Measurements from ENCODE around the gene PCDHGC3.
A peak's percentile ranks its signal among the peaks of the same experiment; 100 is the strongest.

Gene PCDHGC3

GRCh38 chr5:141485321-141486055 lies 9.7 kb downstream of the PCDHGC3 start:
- no peak for DNase-seq

DNA sequence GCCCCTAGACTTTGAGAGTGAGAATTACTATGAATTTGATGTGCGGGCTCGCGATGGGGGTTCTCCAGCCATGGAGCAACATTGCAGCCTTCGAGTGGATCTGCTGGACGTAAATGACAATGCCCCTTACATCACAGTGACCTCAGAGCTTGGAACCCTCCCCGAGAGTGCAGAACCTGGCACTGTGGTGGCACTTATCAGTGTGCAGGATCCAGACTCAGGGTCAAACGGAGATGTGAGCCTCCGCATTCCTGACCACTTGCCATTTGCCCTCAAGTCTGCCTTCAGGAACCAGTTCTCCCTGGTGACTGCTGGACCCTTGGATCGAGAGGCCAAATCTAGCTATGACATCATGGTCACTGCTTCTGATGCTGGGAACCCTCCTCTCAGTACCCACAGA lies 10.3 kb downstream of the PCDHGC3 start:
- DNase-seq, result no peak

GRCh38 chr5:141487131-141487530 lies 11.4 kb downstream of the PCDHGC3 start:
- DNase-seq, result no peak

- DNase-seq, result no peak
These were observed 13.1 kb downstream of the PCDHGC3 start, which contains the start of gene PCDHGC5 for GRCh38 chr5:141488591-141489561. TSS of gene PCDHGC5 (plus strand) at chr5:141489081. CDS start at chr5:141489241, 160 bp downstream.

DNA sequence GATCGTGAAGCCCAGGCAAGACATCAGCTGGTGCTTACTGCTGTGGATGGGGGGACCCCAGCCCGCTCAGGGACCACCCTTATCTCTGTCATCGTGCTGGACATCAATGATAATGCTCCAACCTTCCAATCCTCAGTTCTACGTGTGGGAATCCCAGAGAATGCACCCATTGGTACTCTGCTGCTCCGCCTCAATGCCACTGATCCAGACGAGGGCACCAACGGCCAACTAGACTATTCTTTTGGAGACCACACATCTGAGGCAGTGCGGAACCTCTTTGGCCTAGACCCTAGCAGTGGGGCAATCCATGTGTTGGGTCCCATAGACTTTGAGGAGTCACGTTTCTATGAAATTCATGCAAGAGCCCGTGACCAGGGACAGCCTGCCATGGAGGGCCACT lies 14.1 kb downstream of the PCDHGC3 start:
- DNase-seq, result no peak

- DNase-seq, result no peak
These were observed 14.5 kb downstream of the PCDHGC3 start for GRCh38 chr5:141490271-141490670.

DNA sequence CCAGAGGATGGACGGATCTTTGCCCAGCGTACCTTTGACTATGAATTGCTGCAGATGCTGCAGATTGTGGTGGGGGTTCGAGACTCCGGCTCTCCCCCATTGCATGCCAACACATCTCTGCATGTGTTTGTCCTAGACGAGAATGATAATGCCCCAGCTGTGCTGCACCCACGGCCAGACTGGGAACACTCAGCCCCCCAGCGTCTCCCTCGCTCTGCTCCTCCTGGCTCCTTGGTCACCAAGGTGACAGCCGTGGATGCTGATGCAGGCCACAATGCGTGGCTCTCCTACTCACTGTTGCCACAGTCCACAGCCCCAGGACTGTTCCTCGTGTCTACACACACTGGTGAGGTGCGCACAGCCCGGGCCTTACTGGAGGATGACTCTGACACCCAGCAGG lies 15.0 kb downstream of the PCDHGC3 start:
- no peak for DNase-seq

DNA sequence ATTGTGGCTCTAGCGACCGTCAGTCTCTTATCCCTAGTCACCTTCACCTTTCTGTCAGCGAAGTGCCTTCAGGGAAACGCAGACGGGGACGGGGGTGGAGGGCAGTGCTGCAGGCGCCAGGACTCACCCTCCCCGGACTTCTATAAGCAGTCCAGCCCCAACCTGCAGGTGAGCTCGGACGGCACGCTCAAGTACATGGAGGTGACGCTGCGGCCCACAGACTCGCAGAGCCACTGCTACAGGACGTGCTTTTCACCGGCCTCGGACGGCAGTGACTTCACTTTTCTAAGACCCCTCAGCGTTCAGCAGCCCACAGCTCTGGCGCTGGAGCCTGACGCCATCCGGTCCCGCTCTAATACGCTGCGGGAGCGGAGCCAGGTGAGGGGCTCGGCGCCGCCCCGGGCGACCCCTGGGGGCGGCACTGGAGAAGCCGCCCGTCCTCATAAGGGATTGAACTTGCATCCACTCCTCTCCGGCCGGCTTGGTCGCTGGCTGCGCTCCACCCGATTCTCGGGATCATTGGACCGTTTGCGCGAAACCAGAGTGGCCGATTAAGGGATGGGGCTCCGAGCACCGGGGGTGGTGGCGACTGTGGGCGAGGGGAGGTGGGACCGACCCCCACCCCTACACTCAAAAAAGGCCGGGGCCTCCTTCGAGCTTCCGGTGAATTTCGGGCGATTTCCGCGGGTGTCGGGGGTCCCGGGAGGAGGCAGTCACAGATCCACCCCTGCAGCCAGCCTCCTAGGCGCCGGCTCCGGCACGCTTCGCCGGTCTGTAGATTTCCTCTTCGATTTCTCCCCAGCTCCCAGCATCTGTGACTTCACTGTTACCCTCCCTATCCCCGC lies 15.8 kb downstream of the PCDHGC3 start:
- no peak for DNase-seq

- peak; percentile 16 to 25 for DNase-seq
These were observed 16.6 kb downstream of the PCDHGC3 start for GRCh38 chr5:141492168-141492885.

GRCh38 chr5:141493500-141494422 lies 18.0 kb downstream of the PCDHGC3 start:
- DNase-seq, result no peak

DNA sequence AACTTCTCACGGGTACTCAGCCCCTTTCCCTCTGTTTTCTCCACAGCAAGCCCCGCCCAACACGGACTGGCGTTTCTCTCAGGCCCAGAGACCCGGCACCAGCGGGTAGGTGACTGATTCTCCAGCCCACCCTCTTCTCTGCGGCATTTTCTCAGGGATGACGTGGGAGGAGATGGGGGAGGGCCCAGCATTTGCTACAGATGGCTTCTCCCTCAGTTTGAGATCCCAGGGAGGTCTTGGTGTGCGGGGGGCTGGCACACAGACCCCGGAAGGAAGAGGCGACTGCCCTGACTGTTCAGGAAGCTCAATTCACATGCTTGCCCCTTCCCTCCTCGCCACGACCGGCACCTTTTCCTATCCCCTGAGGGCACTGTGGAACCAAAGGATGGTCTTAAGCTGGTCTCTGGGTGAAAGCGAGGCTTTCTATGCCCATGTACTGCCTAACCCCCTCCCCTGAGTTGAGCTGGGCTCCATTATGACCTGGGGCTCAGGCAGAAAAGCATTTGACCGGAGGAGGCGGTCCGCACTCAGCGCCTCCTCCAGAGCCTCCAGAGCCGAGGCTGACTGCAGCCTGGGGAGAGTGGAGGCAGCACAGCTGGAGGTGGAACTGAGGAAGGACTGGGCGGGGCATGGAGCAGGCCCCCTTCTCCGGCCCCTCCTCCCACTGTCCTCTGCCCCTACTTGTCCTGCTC lies 19.1 kb downstream of the PCDHGC3 start:
- DNase-seq, result no peak

DNA sequence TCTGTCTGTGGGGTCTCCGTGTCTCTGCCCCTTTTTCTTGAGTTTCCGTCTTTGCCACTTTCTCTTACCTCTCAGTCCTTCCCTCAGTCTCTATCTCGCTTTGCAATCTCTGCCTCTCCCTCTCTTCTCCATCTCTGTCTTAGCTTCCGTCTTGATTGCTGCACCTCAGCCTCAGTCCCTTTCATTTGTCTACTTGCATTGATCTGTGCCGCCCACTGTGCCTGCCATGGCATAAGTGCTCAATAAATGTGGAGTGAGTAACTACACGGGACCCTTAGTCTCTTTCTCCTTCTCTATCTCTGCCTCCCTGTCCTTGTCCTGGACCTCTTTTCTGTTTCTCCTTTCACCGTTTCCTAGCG lies 19.7 kb downstream of the PCDHGC3 start:
- no peak for DNase-seq

GRCh38 chr5:141496038-141496437 lies 20.3 kb downstream of the PCDHGC3 start:
- no peak for DNase-seq

DNA sequence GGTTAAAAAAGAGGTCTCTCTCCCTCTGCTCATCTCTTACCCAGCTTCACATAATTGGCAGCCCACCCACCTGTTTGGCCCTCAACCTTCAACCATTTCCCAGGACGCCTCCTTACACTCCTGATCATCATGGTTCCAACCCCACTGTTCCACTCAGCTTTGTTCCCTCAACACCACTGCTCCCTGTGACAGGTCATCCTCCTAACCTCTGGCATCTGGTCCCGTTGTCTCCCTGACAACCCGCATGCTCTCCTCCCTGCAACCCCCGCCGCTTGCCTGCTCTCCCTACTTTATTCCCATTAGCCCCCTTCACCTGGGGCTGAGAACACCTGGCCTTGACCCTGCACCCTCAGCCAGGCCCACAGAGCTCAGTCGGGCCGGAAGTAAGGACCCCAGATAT lies 26.0 kb downstream of the PCDHGC3 start:
- no peak for DNase-seq

GRCh38 chr5:141503681-141504080 lies 27.9 kb downstream of the PCDHGC3 start:
- no peak for DNase-seq

- DNase-seq, result no peak
These were observed 28.4 kb downstream of the PCDHGC3 start for GRCh38 chr5:141504216-141504615.

GRCh38 chr5:141506381-141507155 lies 30.8 kb downstream of the PCDHGC3 start:
- DNase-seq, result no peak

GRCh38 chr5:141507387-141508091 lies 31.8 kb downstream of the PCDHGC3 start:
- no peak for DNase-seq

DNA sequence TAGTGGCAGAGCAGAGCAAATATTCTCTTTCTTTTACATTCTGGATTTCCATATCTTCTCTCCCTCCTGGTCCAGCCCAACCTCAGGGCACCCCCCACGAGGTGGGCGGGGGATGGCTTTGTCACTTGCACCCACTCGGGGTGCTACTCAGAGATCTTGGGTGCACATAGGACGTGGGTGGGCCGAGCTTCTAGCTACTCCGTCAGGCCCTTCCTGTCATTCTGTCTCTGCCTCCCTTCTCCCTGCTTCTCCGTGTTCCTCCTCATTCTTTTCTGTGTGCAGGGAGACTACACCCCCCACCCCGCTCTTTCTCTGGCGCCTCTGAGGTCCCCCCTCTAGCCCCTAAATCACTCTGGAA lies 32.7 kb downstream of the PCDHGC3 start:
- DNase-seq, result no peak
